Epithelial cell of esophagus (primary cell): Measurements from ENCODE around the gene ZBTB20.
A peak's percentile ranks its signal among the peaks of the same experiment; 100 is the strongest.

ENCODE experiments used
- DNase-seq: peaks from one replicate; pipeline ENCODE4 v3.0.0; 2010; ENCODE audit warnings: low read depth
- H3K4me3 ChIP-seq: 2 replicates; pipeline ENCODE4 v1.5.1; 2011; ENCODE audit warnings: mild to moderate bottlenecking, low read length, control low read depth
- CTCF ChIP-seq: IDR thresholded peaks from 2 replicates; pipeline ENCODE4 v1.5.1; 2011; ENCODE audit warnings: low read depth, mild to moderate bottlenecking, low read length, control low read depth, inconsistent platforms; ENCODE audit not compliant: insufficient read depth; ENCODE audit errors: missing control alignments

Gene ZBTB20

GRCh38 chr3:115062009-115062408 lies 85.1 kb downstream of the ZBTB20 start:
- no peak for DNase-seq
- H3K4me3 ChIP-seq = no peak overlapping the region
- TF ChIP-seq CTCF = no peak

GRCh38 chr3:115052906-115053305 lies 94.2 kb downstream of the ZBTB20 start:
- DNase-seq = no peak
- TF ChIP-seq CTCF = no peak
- H3K4me3 ChIP-seq = no peak overlapping the region

- TF ChIP-seq CTCF = no peak
- no peak for DNase-seq
- no peak overlapping the region for H3K4me3 ChIP-seq
These were observed 104.7 kb downstream of the ZBTB20 start for GRCh38 chr3:115042351-115042750.

- H3K4me3 ChIP-seq = no peak overlapping the region
- peak; percentile 49 for DNase-seq
- peak; percentile 79 for TF ChIP-seq CTCF
These were observed 106.3 kb downstream of the ZBTB20 start for GRCh38 chr3:115040673-115041286.

- no peak overlapping the region for H3K4me3 ChIP-seq
- TF ChIP-seq CTCF = no peak
- DNase-seq = no peak
These were observed 106.8 kb downstream of the ZBTB20 start for GRCh38 chr3:115040246-115040645.

- no peak for TF ChIP-seq CTCF
- no peak overlapping the region for H3K4me3 ChIP-seq
These were observed 108.3 kb downstream of the ZBTB20 start for GRCh38 chr3:115038817-115039216.

GRCh38 chr3:115022835-115023398 lies 124.2 kb downstream of the ZBTB20 start:
- H3K4me3 ChIP-seq = no peak overlapping the region
- TF ChIP-seq CTCF = no peak
- DNase-seq = peak; percentile 41

More at GRCh38 chr3:115038817-115039216, 108.3 kb downstream of the ZBTB20 start:
- no peak for DNase-seq
